Vagina (tissue), 2 donors: ENCODE data around the gene BRMS1L. TPM values are rescaled to one million over a fixed set of nuclear protein-coding genes. Genes with fewer than 3 reads are reported as not detected.
"Not testable (repeated sequence)": the region's sequence is repeated elsewhere in the genome, so short reads cannot be mapped to it uniquely, and the experiment has no call there.

Experiments
- DNase-seq, 2 donors: peaks; one replicate each; pipeline ENCODE4 v3.0.0-alpha.2; 2017; ENCODE audit errors: extremely low spot score in 2 of 2
- H3K27ac ChIP-seq: fragments of 200-600 bp; sonication (generic); one replicate; pipeline ENCODE4 v1.5.1; 2019
- H3K27me3 ChIP-seq: fragments of 200-600 bp; sonication (generic); one replicate; pipeline ENCODE4 v1.5.1; 2019
- H3K36me3 ChIP-seq, 2 donors: fragments of 200-600 bp; sonication (generic); one replicate each; pipeline ENCODE4 v1.5.1; 2017 to 2019
- H3K4me1 ChIP-seq: fragments of 200-600 bp; sonication (generic); one replicate; pipeline ENCODE4 v1.5.1; 2019
- H3K4me3 ChIP-seq, 2 donors: fragments of 200-600 bp; sonication (generic); 1 replicate in 1 of 2; 2 replicates in 1 of 2; pipeline ENCODE4 v1.5.1; 2016 to 2019
- H3K9me3 ChIP-seq: fragments of 200-600 bp; sonication (generic); one replicate; pipeline ENCODE4 v1.5.1; 2019
- CTCF ChIP-seq, 3 experiments: fragments of 450-650 bp in 2 of 3; fragments of 200-600 bp in 1 of 3; sonication (generic) in 1 of 3; IDR thresholded peaks; one replicate each; pipeline ENCODE4 v1.5.1; 2017 to 2019; ENCODE audit warnings: antibody characterized with exemption in 3 of 3, mild to moderate bottlenecking in 2 of 3, moderate library complexity in 2 of 3
- POLR2A ChIP-seq, 2 donors: fragments of 450-650 bp; IDR thresholded peaks; one replicate each; pipeline ENCODE4 v1.6.1; 2017; ENCODE audit warnings: antibody characterized with exemption in 2 of 2, mild to moderate bottlenecking in 2 of 2, moderate library complexity in 2 of 2
- POLR2AphosphoS5 ChIP-seq, 2 donors: sonication (generic); formaldehyde crosslinking; IDR thresholded peaks; one replicate each; pipeline ENCODE4 v1.9.0; 2017; ENCODE audit warnings: antibody characterized with exemption in 2 of 2, mild to moderate bottlenecking in 2 of 2, low read depth in 1 of 2; ENCODE audit not compliant: insufficient read depth in 1 of 2
- intact Hi-C: fragments of 100-400 bp; cut with DNase I; formaldehyde crosslinking; loops from one replicate; pipeline ENCODE4 v1.15.1; 2023
- total RNA-seq: library from RNA; depleted of rRNA; stranded (reverse); fragments of >200 nt; gene quantifications from one replicate; pipeline ENCODE4 v1.2.3, GENCODE V29; 2016

BRMS1L gene
- total RNA-seq, 1 donor from 2014 or later: 9.6 TPM

GRCh38 chr14:35807131-35807961, 18.8 kb upstream of the BRMS1L start:
- no peaks in the 10 kb centered on the region for H3K9me3 ChIP-seq
- H3K27ac ChIP-seq: no peak overlapping the region
- H3K36me3 ChIP-seq: no peaks in the 10 kb centered on the region
- peaks cover 38% of the 10 kb centered on the region for H3K4me1 ChIP-seq
- H3K4me3 ChIP-seq: peak overlapping the region; percentile 66 to 80
- intact Hi-C loops: no loop called here
- DNase-seq: no peak
- no peaks in the 10 kb centered on the region for H3K27me3 ChIP-seq
- TF ChIP-seq POLR2A (IDR thresholded peaks at IDR 0.05) (no peak), CTCF (IDR thresholded peaks at IDR 0.05) (no peak), POLR2AphosphoS5 (IDR thresholded peaks at IDR 0.05; ENCODE audit: insufficient read depth in 1 of 2, low read depth in 1 of 2) (no peak)

- DNase-seq: no peak
- H3K4me1 ChIP-seq: peaks cover 33% of the 10 kb centered on the region
- peak overlapping the region; percentile 95 for H3K27ac ChIP-seq
- no peaks in the 10 kb centered on the region for H3K27me3 ChIP-seq
- H3K36me3 ChIP-seq: no peaks in the 10 kb centered on the region
- no peak for TF ChIP-seq CTCF (IDR thresholded peaks at IDR 0.05)
- peak in 1 of 2 donors; percentile 70 for TF ChIP-seq POLR2AphosphoS5 (IDR thresholded peaks at IDR 0.05; ENCODE audit: insufficient read depth in 1 of 2, low read depth in 1 of 2)
- H3K4me3 ChIP-seq: peak overlapping the region; percentile 66 to 80
- no peaks in the 10 kb centered on the region for H3K9me3 ChIP-seq
- intact Hi-C loops: no loop called here
Observed at GRCh38 chr14:35808076-35808637, 18.0 kb upstream of the BRMS1L start.

GRCh38 chr14:35808638-35809563, 17.2 kb upstream of the BRMS1L start, which contains the start of gene RALGAPA1:
Gene RALGAPA1, minus strand, starts transcription at chr14:35809295. Its CDS starts 460 bp downstream, at chr14:35808835.
- H3K9me3 ChIP-seq, intact Hi-C loops, H3K27me3 ChIP-seq, H3K36me3 ChIP-seq: not testable (repeated sequence)
- peak within 1 kb of the TSS; percentile 95 for H3K27ac ChIP-seq
- H3K4me1 ChIP-seq: peaks cover 26% of the 10 kb centered on the region
- DNase-seq: peak in 1 of 2 donors; percentile 98
- peak within 1 kb of the TSS; percentile 66 to 80 for H3K4me3 ChIP-seq
- TF ChIP-seq POLR2AphosphoS5 (IDR thresholded peaks at IDR 0.05; ENCODE audit: insufficient read depth in 1 of 2, low read depth in 1 of 2) (peak; percentile 52 to 87), CTCF (IDR thresholded peaks at IDR 0.05) (peak in 1 of 3 experiments; percentile 38), POLR2A (IDR thresholded peaks at IDR 0.05) (peak; percentile 31 to 93)

GRCh38 chr14:35809597-35809996, 16.5 kb upstream of the BRMS1L start:
- intact Hi-C loops: no loop called here
- Histone ChIP-seq H3K27me3 (no peaks in the 10 kb centered on the region), H3K4me3 (peak overlapping the region; percentile 66 to 80), H3K4me1 (peaks cover 25% of the 10 kb centered on the region), H3K9me3 (no peaks in the 10 kb centered on the region), H3K27ac (peak overlapping the region; percentile 95), H3K36me3 (no peaks in the 10 kb centered on the region)
- no peak for TF ChIP-seq POLR2AphosphoS5 (IDR thresholded peaks at IDR 0.05; ENCODE audit: insufficient read depth in 1 of 2, low read depth in 1 of 2)
- TF ChIP-seq POLR2A (IDR thresholded peaks at IDR 0.05): no peak
- TF ChIP-seq CTCF (IDR thresholded peaks at IDR 0.05): no peak
- DNase-seq: no peak
